Body of pancreas (tissue), 4 donors: ENCODE measurements around the gene NSD2.

Source experiments
- POLR2A ChIP-seq, 3 donors: fragments of 450-650 bp; IDR thresholded peaks; one replicate each; pipeline ENCODE4 v1.6.1; 2016; ENCODE audit warnings: antibody characterized with exemption in 3 of 3, mild to moderate bottlenecking in 2 of 3
- TF ChIP-seq, protein P1 (sequence below), 7 experiments: fragments of 450-650 bp in 4 of 7; fragments of 200-600 bp in 3 of 7; sonication (generic) in 3 of 7; IDR thresholded peaks; one replicate each; pipeline ENCODE4 v1.5.1; 2016 to 2019; ENCODE audit warnings: antibody characterized with exemption in 7 of 7

DNA sequence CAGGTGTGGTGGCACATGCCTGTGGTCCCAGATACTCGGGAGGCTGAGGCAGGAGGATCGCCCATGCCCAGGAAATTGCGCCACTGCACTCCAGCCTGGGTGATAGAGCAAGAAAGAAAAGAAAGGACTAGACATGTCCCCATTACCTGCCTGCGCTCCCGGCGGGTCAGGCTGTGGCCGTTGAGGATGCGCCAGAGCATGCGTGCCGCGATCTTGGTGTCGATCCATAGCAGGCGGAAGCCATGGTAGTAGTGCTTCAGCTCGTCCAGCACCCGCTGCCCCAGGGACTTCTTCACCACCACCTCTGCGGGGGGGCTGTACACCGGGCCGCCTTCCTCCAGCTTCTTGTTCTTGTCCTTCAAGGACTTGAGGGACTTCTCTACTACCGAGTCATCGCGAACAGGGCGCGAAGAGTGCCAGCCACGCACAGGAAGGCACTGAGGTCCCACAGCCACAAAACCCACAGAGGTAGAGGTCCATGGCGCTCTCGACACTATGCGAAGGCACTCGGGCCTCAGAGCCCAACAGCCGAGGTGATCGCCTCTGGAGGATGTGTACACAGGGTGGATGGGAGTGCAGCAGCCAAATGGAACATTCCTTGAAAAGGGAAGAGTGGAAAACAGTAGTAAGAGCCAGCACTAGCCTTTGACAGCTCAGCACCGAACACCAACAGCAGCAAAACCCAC lies 29.8 kb upstream of the NSD2 start:
- TF ChIP-seq, protein P1, sequence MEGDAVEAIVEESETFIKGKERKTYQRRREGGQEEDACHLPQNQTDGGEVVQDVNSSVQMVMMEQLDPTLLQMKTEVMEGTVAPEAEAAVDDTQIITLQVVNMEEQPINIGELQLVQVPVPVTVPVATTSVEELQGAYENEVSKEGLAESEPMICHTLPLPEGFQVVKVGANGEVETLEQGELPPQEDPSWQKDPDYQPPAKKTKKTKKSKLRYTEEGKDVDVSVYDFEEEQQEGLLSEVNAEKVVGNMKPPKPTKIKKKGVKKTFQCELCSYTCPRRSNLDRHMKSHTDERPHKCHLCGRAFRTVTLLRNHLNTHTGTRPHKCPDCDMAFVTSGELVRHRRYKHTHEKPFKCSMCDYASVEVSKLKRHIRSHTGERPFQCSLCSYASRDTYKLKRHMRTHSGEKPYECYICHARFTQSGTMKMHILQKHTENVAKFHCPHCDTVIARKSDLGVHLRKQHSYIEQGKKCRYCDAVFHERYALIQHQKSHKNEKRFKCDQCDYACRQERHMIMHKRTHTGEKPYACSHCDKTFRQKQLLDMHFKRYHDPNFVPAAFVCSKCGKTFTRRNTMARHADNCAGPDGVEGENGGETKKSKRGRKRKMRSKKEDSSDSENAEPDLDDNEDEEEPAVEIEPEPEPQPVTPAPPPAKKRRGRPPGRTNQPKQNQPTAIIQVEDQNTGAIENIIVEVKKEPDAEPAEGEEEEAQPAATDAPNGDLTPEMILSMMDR (IDR thresholded peaks at IDR 0.05), result no peak
- no peak for TF ChIP-seq POLR2A (IDR thresholded peaks at IDR 0.05)
